H9 (cell line): Measurements from ENCODE around the gene ITGB3. TPM values are rescaled to one million over a fixed set of nuclear protein-coding genes. Genes with fewer than 3 reads are reported as not detected.

Experiments
- DNase-seq: peaks from one replicate; pipeline ENCODE4 v3.0.0-alpha.2; 2017
- H2AFZ ChIP-seq: one replicate; pipeline ENCODE4 v1.6.1; 2013; ENCODE audit warnings: mild to moderate bottlenecking, low read length, control low read depth, moderate library complexity
- H2AK5ac ChIP-seq: 2 replicates; pipeline ENCODE4 v1.6.1; 2013; ENCODE audit warnings: low read length, control low read depth, mixed read lengths; ENCODE audit not compliant: insufficient read length
- H2BK120ac ChIP-seq: one replicate; pipeline ENCODE4 v1.6.1; 2013; ENCODE audit warnings: low read depth, mild to moderate bottlenecking, low read length, control low read depth, inconsistent platforms; ENCODE audit not compliant: poor library complexity, severe bottlenecking
- H2BK12ac ChIP-seq: 2 replicates; pipeline ENCODE4 v1.6.1; 2013; ENCODE audit warnings: low read length, control low read depth, mixed read lengths, low read depth; ENCODE audit not compliant: insufficient read length
- H2BK15ac ChIP-seq: 2 replicates; pipeline ENCODE4 v1.6.1; 2013; ENCODE audit warnings: low read depth, low read length, control low read depth
- H2BK20ac ChIP-seq: one replicate; pipeline ENCODE4 v1.6.1; 2013; ENCODE audit warnings: low read depth, mild to moderate bottlenecking, low read length, control low read depth, inconsistent platforms; ENCODE audit not compliant: poor library complexity, severe bottlenecking
- H2BK5ac ChIP-seq: 2 replicates; pipeline ENCODE4 v1.6.1; 2013; ENCODE audit warnings: low read length, control low read depth, mixed read lengths; ENCODE audit not compliant: insufficient read length
- H3K14ac ChIP-seq: 2 replicates; pipeline ENCODE4 v1.6.1; 2013; ENCODE audit warnings: low read length, control low read depth; ENCODE audit not compliant: insufficient read depth
- H3K18ac ChIP-seq: 2 replicates; pipeline ENCODE4 v1.6.1; 2013; ENCODE audit warnings: low read depth, mild to moderate bottlenecking, mixed read lengths, low read length, control low read depth; ENCODE audit not compliant: insufficient read length
- H3K23ac ChIP-seq: 2 replicates; pipeline ENCODE4 v1.6.1; 2013; ENCODE audit warnings: low read length, control low read depth, mixed read lengths, low read depth; ENCODE audit not compliant: insufficient read length
- H3K23me2 ChIP-seq: 2 replicates; pipeline ENCODE4 v1.6.1; 2013; ENCODE audit warnings: low read depth, mild to moderate bottlenecking, mixed read lengths, low read length, control low read depth; ENCODE audit not compliant: insufficient read length, poor library complexity, severe bottlenecking
- H3K27ac ChIP-seq: 2 replicates; pipeline ENCODE4 v1.5.1; 2013; ENCODE audit warnings: low read length, control low read depth, mixed read lengths, low read depth; ENCODE audit not compliant: insufficient read length
- H3K27me3 ChIP-seq: 2 replicates; pipeline ENCODE4 v1.6.1; 2013; ENCODE audit warnings: low read length, control low read depth, inconsistent platforms; ENCODE audit not compliant: insufficient read depth
- H3K4ac ChIP-seq: 2 replicates; pipeline ENCODE4 v1.6.1; 2013; ENCODE audit warnings: low read depth, mild to moderate bottlenecking, control low read depth, inconsistent platforms, low read length, moderate library complexity
- H3K4me1 ChIP-seq: 2 replicates; pipeline ENCODE4 v1.6.1; 2013; ENCODE audit warnings: low read length, control low read depth, inconsistent platforms; ENCODE audit not compliant: insufficient read depth
- H3K4me2 ChIP-seq: 2 replicates; pipeline ENCODE4 v1.6.1; 2013; ENCODE audit warnings: low read length, control low read depth, mixed read lengths; ENCODE audit not compliant: insufficient read length, insufficient read depth
- H3K56ac ChIP-seq: 2 replicates; pipeline ENCODE4 v1.6.1; 2013; ENCODE audit warnings: low read depth, mild to moderate bottlenecking, mixed read lengths, low read length, control low read depth; ENCODE audit not compliant: insufficient read length
- H3K79me1 ChIP-seq: 2 replicates; pipeline ENCODE4 v1.6.1; 2013; ENCODE audit warnings: low read depth, mild to moderate bottlenecking, moderate library complexity, low read length, control low read depth, inconsistent platforms; ENCODE audit not compliant: insufficient read depth, poor library complexity, severe bottlenecking
- H3K79me2 ChIP-seq: 2 replicates; pipeline ENCODE4 v1.6.1; 2013; ENCODE audit warnings: low read length, control low read depth, inconsistent platforms; ENCODE audit not compliant: insufficient read depth
- H3K9ac ChIP-seq: 2 replicates; pipeline ENCODE4 v1.6.1; 2013; ENCODE audit warnings: low read length, control low read depth, mixed read lengths; ENCODE audit not compliant: insufficient read length; ENCODE audit errors: extremely low read depth
- H3K9me3 ChIP-seq: one replicate; pipeline ENCODE4 v1.6.1; 2013; ENCODE audit warnings: low read depth, low read length, inconsistent platforms; ENCODE audit not compliant: control insufficient read depth
- H3T11ph ChIP-seq: one replicate; pipeline ENCODE4 v1.6.1; 2013; ENCODE audit warnings: mild to moderate bottlenecking, low read length, control low read depth, inconsistent platforms
- H4K20me1 ChIP-seq: one replicate; pipeline ENCODE4 v1.6.1; 2013; ENCODE audit not compliant: control insufficient read depth, insufficient read length, insufficient read depth
- H4K5ac ChIP-seq: 2 replicates; pipeline ENCODE4 v1.6.1; 2013; ENCODE audit warnings: low read depth, mild to moderate bottlenecking, mixed read lengths, low read length, control low read depth; ENCODE audit not compliant: insufficient read length
- H4K8ac ChIP-seq: replicated peaks from 2 replicates; pipeline ENCODE4 v1.6.1; 2013; ENCODE audit warnings: low read length, control low read depth, mixed read lengths, low read depth; ENCODE audit not compliant: insufficient read length
- H4K91ac ChIP-seq: 2 replicates; pipeline ENCODE4 v1.6.1; 2013; ENCODE audit warnings: low read depth, mild to moderate bottlenecking, moderate library complexity, mixed read lengths, low read length, control low read depth; ENCODE audit not compliant: insufficient read length
- H3K27ac Mint-ChIP-seq, 3 experiments: 2 replicates in 2 of 3; 3 replicates in 1 of 3; pipeline ENCODE4 v1.8.0; 2020 to 2021; ENCODE audit warnings: mixed read lengths in 3 of 3, mild to moderate bottlenecking in 1 of 3, moderate library complexity in 1 of 3
- H3K27me3 Mint-ChIP-seq: 2 replicates; pipeline ENCODE4 v1.8.0; 2021; ENCODE audit warnings: low read depth, mild to moderate bottlenecking, moderate library complexity, mixed read lengths
- H3K36me3 Mint-ChIP-seq, 3 experiments: 2 replicates in 2 of 3; 3 replicates in 1 of 3; pipeline ENCODE4 v1.8.0; 2020 to 2021; ENCODE audit warnings: low read depth in 3 of 3, mixed read lengths in 3 of 3; ENCODE audit not compliant: insufficient read depth in 1 of 3
- H3K4me1 Mint-ChIP-seq, 2 experiments: 2 replicates each; pipeline ENCODE4 v1.8.0; 2020; ENCODE audit warnings: mixed read lengths in 2 of 2
- H3K4me3 Mint-ChIP-seq, 2 experiments: 2 replicates in 1 of 2; 3 replicates in 1 of 2; pipeline ENCODE4 v1.8.0; 2020 to 2021; ENCODE audit warnings: mild to moderate bottlenecking in 2 of 2, mixed read lengths in 2 of 2, moderate library complexity in 1 of 2
- H3K9me3 Mint-ChIP-seq, 2 experiments: 2 replicates in 1 of 2; 3 replicates in 1 of 2; pipeline ENCODE4 v1.8.0; 2020; ENCODE audit warnings: mild to moderate bottlenecking in 2 of 2, mixed read lengths in 2 of 2, moderate library complexity in 1 of 2
- WGBS: extraction: QIAGEN DNeasy Blood & Tissue Kit; methylation state at CpG from one replicate; pipeline ENCODE4 v1.1.7; 2013; ENCODE audit warnings: missing lambda C conversion rate, low lambda C conversion rate, mixed read lengths; ENCODE audit not compliant: insufficient read length; ENCODE audit errors: extremely low coverage; 5-methylcytosine and 5-hydroxymethylcytosine counted together
- total RNA-seq: library from RNA; stranded (reverse); gene quantifications from 2 replicates; pipeline ENCODE4 v1.2.1, GENCODE V29; 2021
- TF ChIP-seq, protein P1 (sequence below): fragments of 200-600 bp; sonication (generic); conservative IDR thresholded peaks from 3 replicates; pipeline ENCODE4 v1.8.0; 2021; ENCODE audit warnings: antibody characterized with exemption, mild to moderate bottlenecking

The ITGB3 gene
- total RNA-seq, 1 experiment from 2014 or later = not detected

DNA sequence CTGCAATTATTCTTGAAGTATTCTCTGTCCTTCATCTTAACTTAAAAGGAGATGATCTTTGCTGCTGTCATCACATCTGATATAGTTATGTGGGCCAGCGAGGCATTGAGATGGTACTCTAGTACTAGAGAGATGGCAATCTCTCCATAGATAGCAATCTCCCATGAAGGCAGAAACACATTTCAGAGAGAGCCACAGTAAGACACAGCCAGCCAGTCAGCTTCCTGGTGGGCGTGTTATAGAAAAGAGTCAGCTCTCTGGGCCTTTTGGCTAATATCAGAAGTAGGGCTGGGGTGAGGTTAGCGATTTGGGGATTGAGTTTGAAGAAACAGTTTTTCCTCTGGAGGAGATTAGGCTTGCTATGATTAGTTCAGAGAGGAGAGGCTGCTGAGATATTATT is 47.5 kb downstream of the ITGB3 start:
- H3K4me1 Mint-ChIP-seq = peaks cover 2 to 6% of the 10 kb centered on the region in 2 experiments; a peak in 2 of 4 replicates
- no peaks in the 10 kb centered on the region for H4K20me1 ChIP-seq
- no peak overlapping the region for H3K4me3 Mint-ChIP-seq
- H2AFZ ChIP-seq = no peak overlapping the region
- no peak overlapping the region for H3K9ac ChIP-seq
- H3K56ac ChIP-seq = no peak overlapping the region
- H2BK120ac ChIP-seq = no peak overlapping the region
- no peaks in the 10 kb centered on the region for H3K9me3 Mint-ChIP-seq
- no peaks in the 10 kb centered on the region for H3K36me3 Mint-ChIP-seq
- H3K27ac Mint-ChIP-seq = no peak overlapping the region
- H3K23me2 ChIP-seq = no peaks in the 10 kb centered on the region
- H3K9me3 ChIP-seq = no peaks in the 10 kb centered on the region
- H4K8ac ChIP-seq = no peak overlapping the region
- H3K23ac ChIP-seq = no peak overlapping the region
- no peaks in the 10 kb centered on the region for H3K79me2 ChIP-seq
- H3K4ac ChIP-seq = no peak overlapping the region
- no peak overlapping the region for H2BK20ac ChIP-seq
- no peak overlapping the region for H4K5ac ChIP-seq
- WGBS = no CpG with 5 or more reads among the region's 3 CpGs
- no peak overlapping the region for H3T11ph ChIP-seq
- H3K4me2 ChIP-seq = no peak overlapping the region
- H3K27me3 Mint-ChIP-seq = peaks cover 8% of the 10 kb centered on the region
- no peaks in the 10 kb centered on the region for H3K27me3 ChIP-seq
- no peak overlapping the region for H4K91ac ChIP-seq
- H3K4me1 ChIP-seq = no peaks in the 10 kb centered on the region
- TF ChIP-seq, protein P1, sequence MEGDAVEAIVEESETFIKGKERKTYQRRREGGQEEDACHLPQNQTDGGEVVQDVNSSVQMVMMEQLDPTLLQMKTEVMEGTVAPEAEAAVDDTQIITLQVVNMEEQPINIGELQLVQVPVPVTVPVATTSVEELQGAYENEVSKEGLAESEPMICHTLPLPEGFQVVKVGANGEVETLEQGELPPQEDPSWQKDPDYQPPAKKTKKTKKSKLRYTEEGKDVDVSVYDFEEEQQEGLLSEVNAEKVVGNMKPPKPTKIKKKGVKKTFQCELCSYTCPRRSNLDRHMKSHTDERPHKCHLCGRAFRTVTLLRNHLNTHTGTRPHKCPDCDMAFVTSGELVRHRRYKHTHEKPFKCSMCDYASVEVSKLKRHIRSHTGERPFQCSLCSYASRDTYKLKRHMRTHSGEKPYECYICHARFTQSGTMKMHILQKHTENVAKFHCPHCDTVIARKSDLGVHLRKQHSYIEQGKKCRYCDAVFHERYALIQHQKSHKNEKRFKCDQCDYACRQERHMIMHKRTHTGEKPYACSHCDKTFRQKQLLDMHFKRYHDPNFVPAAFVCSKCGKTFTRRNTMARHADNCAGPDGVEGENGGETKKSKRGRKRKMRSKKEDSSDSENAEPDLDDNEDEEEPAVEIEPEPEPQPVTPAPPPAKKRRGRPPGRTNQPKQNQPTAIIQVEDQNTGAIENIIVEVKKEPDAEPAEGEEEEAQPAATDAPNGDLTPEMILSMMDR = no peak
- H2AK5ac ChIP-seq = no peak overlapping the region
- H2BK15ac ChIP-seq = no peak overlapping the region
- no peak overlapping the region for H3K27ac ChIP-seq
- no peak for DNase-seq
- no peaks in the 10 kb centered on the region for H3K79me1 ChIP-seq
- H3K18ac ChIP-seq = no peak overlapping the region
- no peak overlapping the region for H3K14ac ChIP-seq
- no peak overlapping the region for H2BK12ac ChIP-seq
- no peak overlapping the region for H2BK5ac ChIP-seq
